MCF 10A (cell line): ENCODE data around the gene ICOS. TPM values are rescaled to one million over a fixed set of nuclear protein-coding genes. Genes with fewer than 3 reads are reported as not detected.

Experiments used
- BruUV-seq: library from RNA; stranded (reverse); fragments of 400-500 nt; replicated peaks from 2 replicates; lab custom pipeline; 2021; lab: Mats Ljungman, UMichigan
- CTCF ChIA-PET: fragments of 300-600 bp; sonication (Branson Sonifier 250); formaldehyde crosslinking; extraction: SDS; loops from one replicate; lab custom pipeline; 2021; ENCODE audit warnings: antibody characterized with exemption, inconsistent platforms; lab: Yijun Ruan, JAX
- POLR2A ChIA-PET: fragments of 300-600, 350-650 bp; sonication (Branson Sonifier 250); formaldehyde crosslinking; extraction: SDS; loops from one replicate; lab custom pipeline; 2020; ENCODE audit warnings: antibody characterized with exemption, inconsistent platforms; lab: Yijun Ruan, JAX
- DNase-seq: peaks from one replicate; pipeline ENCODE4 v3.0.0-alpha.2; 2018; ENCODE audit not compliant: unreplicated experiment
- H3K27ac Mint-ChIP-seq: one replicate; pipeline ENCODE4 v1.8.0; 2022; ENCODE audit warnings: mild to moderate bottlenecking, low read depth, mixed read lengths; ENCODE audit not compliant: unreplicated experiment
- H3K27me3 Mint-ChIP-seq: one replicate; pipeline ENCODE4 v1.8.0; 2022; ENCODE audit warnings: mixed read lengths; ENCODE audit not compliant: insufficient read depth, unreplicated experiment
- H3K36me3 Mint-ChIP-seq: one replicate; pipeline ENCODE4 v1.8.0; 2022; ENCODE audit warnings: mild to moderate bottlenecking, moderate library complexity, mixed read lengths; ENCODE audit not compliant: insufficient read depth, unreplicated experiment
- H3K4me1 Mint-ChIP-seq: one replicate; pipeline ENCODE4 v1.8.0; 2022; ENCODE audit warnings: mixed read lengths; ENCODE audit not compliant: insufficient read depth, unreplicated experiment
- H3K4me3 Mint-ChIP-seq: one replicate; pipeline ENCODE4 v1.8.0; 2022; ENCODE audit warnings: mild to moderate bottlenecking, moderate library complexity, mixed read lengths; ENCODE audit not compliant: unreplicated experiment
- H3K9me3 Mint-ChIP-seq: one replicate; pipeline ENCODE4 v1.8.0; 2022; ENCODE audit warnings: mixed read lengths; ENCODE audit not compliant: unreplicated experiment
- intact Hi-C: fragments of 100-400 bp; cut with micrococcal nuclease; formaldehyde crosslinking; loops from 2 replicates; pipeline ENCODE4 v1.14.1; 2022
- total RNA-seq: library from RNA; stranded (reverse); gene quantifications from 2 replicates; pipeline ENCODE4 v1.2.3, GENCODE V29; 2022
- TF ChIP-seq, protein P1 (sequence below): fragments of 200-600 bp; IDR thresholded peaks from one replicate; pipeline ENCODE4 v1.8.0; 2022; ENCODE audit warnings: antibody characterized with exemption, mild to moderate bottlenecking; ENCODE audit not compliant: unreplicated experiment

Gene ICOS
- total RNA-seq, 1 experiment from 2014 or later: not detected

DNA sequence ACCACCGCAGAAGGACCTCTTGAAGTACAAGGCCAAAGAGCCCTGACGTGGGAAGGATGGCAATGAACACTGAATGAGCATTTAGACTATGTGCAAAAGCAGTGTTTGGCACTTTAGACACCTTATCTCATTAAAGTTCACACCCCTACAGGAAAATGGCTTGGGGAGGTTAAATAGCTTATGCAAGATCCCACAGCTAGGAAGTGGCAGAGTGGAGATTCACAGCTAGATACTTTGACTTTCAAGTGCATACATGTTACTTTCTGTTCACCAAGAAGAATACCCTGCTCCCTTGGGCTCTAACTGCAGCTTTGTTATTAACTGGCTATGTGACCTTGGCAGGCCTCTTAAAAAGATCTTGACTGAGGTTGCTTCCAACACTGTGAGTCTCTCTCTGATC is 58.2 kb downstream of the ICOS start:
- DNase-seq: no peak
- POLR2A ChIA-PET: interaction anchor here (0.6 kb wide), 1 partner anchor 18 kb away, joined by 3 read pairs; no protein-coding TSS in a partner anchor
- no peak overlapping the region for H3K27ac Mint-ChIP-seq
- no TSS peak for BruUV-seq
- H3K27me3 Mint-ChIP-seq: peaks cover 20% of the 10 kb centered on the region
- no peaks in the 10 kb centered on the region for H3K9me3 Mint-ChIP-seq
- TF ChIP-seq, protein P1, sequence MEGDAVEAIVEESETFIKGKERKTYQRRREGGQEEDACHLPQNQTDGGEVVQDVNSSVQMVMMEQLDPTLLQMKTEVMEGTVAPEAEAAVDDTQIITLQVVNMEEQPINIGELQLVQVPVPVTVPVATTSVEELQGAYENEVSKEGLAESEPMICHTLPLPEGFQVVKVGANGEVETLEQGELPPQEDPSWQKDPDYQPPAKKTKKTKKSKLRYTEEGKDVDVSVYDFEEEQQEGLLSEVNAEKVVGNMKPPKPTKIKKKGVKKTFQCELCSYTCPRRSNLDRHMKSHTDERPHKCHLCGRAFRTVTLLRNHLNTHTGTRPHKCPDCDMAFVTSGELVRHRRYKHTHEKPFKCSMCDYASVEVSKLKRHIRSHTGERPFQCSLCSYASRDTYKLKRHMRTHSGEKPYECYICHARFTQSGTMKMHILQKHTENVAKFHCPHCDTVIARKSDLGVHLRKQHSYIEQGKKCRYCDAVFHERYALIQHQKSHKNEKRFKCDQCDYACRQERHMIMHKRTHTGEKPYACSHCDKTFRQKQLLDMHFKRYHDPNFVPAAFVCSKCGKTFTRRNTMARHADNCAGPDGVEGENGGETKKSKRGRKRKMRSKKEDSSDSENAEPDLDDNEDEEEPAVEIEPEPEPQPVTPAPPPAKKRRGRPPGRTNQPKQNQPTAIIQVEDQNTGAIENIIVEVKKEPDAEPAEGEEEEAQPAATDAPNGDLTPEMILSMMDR: no peak
- intact Hi-C loops: no loop called here
- no peaks in the 10 kb centered on the region for H3K36me3 Mint-ChIP-seq
- H3K4me3 Mint-ChIP-seq: no peak overlapping the region
- CTCF ChIA-PET: no interaction called here
- H3K4me1 Mint-ChIP-seq: peaks cover 7% of the 10 kb centered on the region

DNA sequence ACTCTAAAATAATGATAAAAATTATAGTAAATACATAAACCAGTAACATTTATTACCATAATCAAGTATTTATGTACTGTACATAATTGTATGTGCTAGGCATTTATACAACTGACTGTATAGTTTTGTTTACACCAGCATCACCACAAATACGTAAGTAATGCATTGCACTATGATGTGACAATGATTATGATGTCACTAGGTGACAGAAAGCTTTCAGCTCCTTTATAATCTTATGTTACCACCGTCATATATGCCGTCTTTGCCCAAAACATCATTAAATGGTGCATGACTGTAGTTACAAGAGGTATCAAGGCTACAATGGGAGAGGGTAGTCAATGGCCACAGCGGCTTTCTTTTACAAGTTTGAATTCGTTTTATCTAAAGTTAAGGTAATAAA is 60.1 kb downstream of the ICOS start:
- Mint-ChIP-seq H3K27ac (no peak overlapping the region), H3K4me3 (no peak overlapping the region), H3K9me3 (no peaks in the 10 kb centered on the region), H3K36me3 (no peaks in the 10 kb centered on the region), H3K27me3 (peaks cover 24% of the 10 kb centered on the region), H3K4me1 (peaks cover 7% of the 10 kb centered on the region)
- ChIA-PET POLR2A (interaction anchor here (0.6 kb wide), 1 partner anchor 21 kb away, joined by 3 read pairs; no protein-coding TSS in a partner anchor), CTCF (no interaction called here)
- DNase-seq: no peak
- BruUV-seq: no TSS peak
- intact Hi-C loops: no loop called here
- TF ChIP-seq, protein P1: no peak

DNA sequence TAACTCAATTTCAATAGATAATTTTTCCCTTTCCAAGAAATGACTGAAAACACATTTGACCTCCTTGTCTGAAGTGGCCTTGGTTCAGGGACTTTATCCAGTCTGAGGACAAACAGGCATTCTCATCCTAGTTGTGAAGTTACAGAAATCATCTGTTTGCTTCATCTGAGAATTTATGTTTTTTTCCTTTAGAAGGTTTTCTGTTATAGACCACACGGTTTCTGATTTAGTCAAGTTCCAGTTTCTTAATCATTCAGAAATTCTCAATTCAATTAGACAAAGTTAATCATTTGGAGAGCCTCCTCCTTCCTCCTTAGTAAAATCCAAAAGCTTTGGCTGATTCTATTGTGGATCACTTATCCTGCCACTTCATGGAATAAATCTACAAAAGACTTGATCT is 60.9 kb downstream of the ICOS start:
- no peak overlapping the region for H3K27ac Mint-ChIP-seq
- no peak overlapping the region for H3K4me3 Mint-ChIP-seq
- TF ChIP-seq, protein P1: no peak
- no peaks in the 10 kb centered on the region for H3K36me3 Mint-ChIP-seq
- no peaks in the 10 kb centered on the region for H3K9me3 Mint-ChIP-seq
- no TSS peak for BruUV-seq
- no peak for DNase-seq
- CTCF ChIA-PET: no interaction called here
- H3K4me1 Mint-ChIP-seq: peaks cover 7% of the 10 kb centered on the region
- peaks cover 31% of the 10 kb centered on the region for H3K27me3 Mint-ChIP-seq
- POLR2A ChIA-PET: no interaction called here
- intact Hi-C loops: no loop called here

DNA sequence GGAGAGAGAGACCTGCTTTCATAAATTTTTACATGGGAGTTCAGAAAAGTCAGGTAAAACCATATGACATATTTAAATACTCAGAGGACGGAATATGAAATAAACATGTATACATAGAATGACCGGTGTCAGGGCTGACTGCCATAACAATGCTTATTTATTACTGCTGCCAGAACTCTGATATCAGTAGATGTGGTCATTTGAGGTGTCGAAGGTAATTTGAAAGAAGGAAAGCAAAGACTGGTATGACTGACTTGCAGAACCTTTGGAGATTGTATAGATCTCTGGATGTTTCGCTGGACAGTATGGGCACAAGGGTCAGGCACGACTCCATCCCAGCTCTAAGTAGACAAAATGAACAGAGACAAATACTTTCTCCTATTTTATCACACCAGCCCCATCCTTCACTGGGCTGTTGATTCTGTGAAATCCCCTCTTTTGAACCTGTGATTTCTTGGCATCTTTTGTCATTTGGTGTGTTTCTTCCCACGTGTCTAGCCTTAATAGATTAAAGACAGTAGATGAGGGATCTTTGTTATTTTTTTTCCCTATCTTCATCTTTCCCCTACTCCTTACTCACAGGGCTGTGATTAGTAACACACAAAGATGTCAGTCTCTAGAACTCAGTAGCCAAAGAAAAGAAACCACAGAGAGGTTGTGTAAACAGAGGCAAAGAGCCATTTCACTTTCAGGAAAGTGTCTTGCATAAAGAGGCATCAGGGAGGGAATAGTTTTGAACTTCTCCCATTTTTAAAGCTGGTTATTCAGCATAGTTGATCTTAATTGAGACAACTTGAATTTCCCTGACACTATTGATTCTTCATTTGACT is 61.6 kb downstream of the ICOS start:
- BruUV-seq: no TSS peak
- peaks cover 38% of the 10 kb centered on the region for H3K27me3 Mint-ChIP-seq
- no peak overlapping the region for H3K27ac Mint-ChIP-seq
- no peaks in the 10 kb centered on the region for H3K9me3 Mint-ChIP-seq
- no peak overlapping the region for H3K4me3 Mint-ChIP-seq
- intact Hi-C loops: no loop called here
- ChIA-PET CTCF (no interaction called here), POLR2A (no interaction called here)
- peak; percentile 44 for DNase-seq
- H3K4me1 Mint-ChIP-seq: peaks cover 7% of the 10 kb centered on the region
- H3K36me3 Mint-ChIP-seq: no peaks in the 10 kb centered on the region
- TF ChIP-seq, protein P1: no peak
